C4-2B (cell line): ENCODE results near the gene AK4.

ENCODE experiments used
- CTCF ChIP-seq: fragments of 450-650 bp; conservative IDR thresholded peaks from 2 replicates; pipeline ENCODE4 v1.5.1; 2017; ENCODE audit warnings: mild to moderate bottlenecking
- ZFX ChIP-seq: fragments of 450-650 bp; IDR thresholded peaks from 2 replicates; pipeline ENCODE4 v1.6.1; 2017

GRCh38 chr1:65197636-65198035 is 49.6 kb downstream of the AK4 start:
- TF ChIP-seq CTCF (no peak), ZFX (no peak)
